ENCODE data around the gene RPS6KA6. TPM values are rescaled to one million over a fixed set of nuclear protein-coding genes. Genes with fewer than 3 reads are reported as not detected.

RPS6KA6 gene
- total RNA-seq, result 1 to 10 TPM in 5 of 8 experiments, under 1 TPM in 3; 0.25 to 8.7 (median 5.6) TPM

- WGBS, 10 experiments, result no CpG with 5 or more reads among the region's 81 CpGs
- in situ Hi-C loops (cut with MboI; ENCODE audit: low pct_unique_long_range_greater_than_20kb in 2 of 9, low sequenced_read_pairs in 9 of 9, unreplicated experiment in 9 of 9), result no loop called here
- ATAC-seq (replicated peaks in 6 of 8), result peak; percentile 62 to 86 (median 79)
- Histone ChIP-seq H3K27ac (peak within 1 kb of the TSS; percentile 81 to 96), H3K4me3 (peak within 1 kb of the TSS; percentile 66 to 99 (median 73)), H3K4me1 (replicated peaks in 1 of 2) (peaks cover 0 to 3% of the 10 kb centered on the region in 2 donors)
These were observed at the start of gene RPS6KA6 for GRCh38 chrX:84187533-84188319. Gene RPS6KA6 (minus strand): TSS chrX:84188199. CDS start chrX:84187899, 300 bp downstream.

- in situ Hi-C loops (cut with MboI; ENCODE audit: low pct_unique_long_range_greater_than_20kb in 2 of 9, low sequenced_read_pairs in 9 of 9, unreplicated experiment in 9 of 9), result no loop called here
- H3K4me3 ChIP-seq, result no peak overlapping the region
- H3K4me1 ChIP-seq (replicated peaks in 1 of 2), result peaks cover 0 to under 1% of the 10 kb centered on the region in 2 donors
- 0 to 59% methylated on average over 1 to 2 of the region's 3 CpGs; no CpG with 5 or more reads in 8 of the 10 experiments for WGBS, 10 experiments
- H3K27ac ChIP-seq, result no peak overlapping the region
- no peak for ATAC-seq (replicated peaks in 6 of 8)
These were observed 36.7 kb upstream of the RPS6KA6 start for GRCh38 chrX:84224741-84225140.

DNA sequence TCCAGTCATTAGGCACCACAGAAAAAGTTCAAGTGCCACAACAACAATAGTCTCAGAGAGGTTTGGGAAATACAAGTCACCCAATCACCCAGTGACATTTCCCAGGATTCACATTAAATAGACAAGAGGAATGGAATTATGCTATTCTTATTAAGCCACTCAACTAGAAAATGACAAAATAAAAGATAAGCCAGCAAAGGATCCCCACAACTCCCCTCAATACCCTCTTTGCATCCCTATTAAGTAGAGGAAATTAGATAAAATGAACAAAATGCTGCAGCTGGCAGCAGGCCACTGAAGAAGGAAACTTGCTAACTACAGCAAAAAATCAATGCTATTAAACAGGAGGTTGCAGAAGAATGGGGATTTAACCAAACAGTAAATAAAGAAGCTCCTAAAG, 35.3 kb upstream of the RPS6KA6 start:
- ATAC-seq (replicated peaks in 6 of 8), result no peak
- Histone ChIP-seq H3K4me1 (replicated peaks in 1 of 2) (peaks cover 0 to 16% of the 10 kb centered on the region in 2 donors), H3K4me3 (no peak overlapping the region), H3K27ac (no peak overlapping the region)
- in situ Hi-C loops (cut with MboI; ENCODE audit: low pct_unique_long_range_greater_than_20kb in 2 of 9, low sequenced_read_pairs in 9 of 9, unreplicated experiment in 9 of 9), result no loop called here

DNA sequence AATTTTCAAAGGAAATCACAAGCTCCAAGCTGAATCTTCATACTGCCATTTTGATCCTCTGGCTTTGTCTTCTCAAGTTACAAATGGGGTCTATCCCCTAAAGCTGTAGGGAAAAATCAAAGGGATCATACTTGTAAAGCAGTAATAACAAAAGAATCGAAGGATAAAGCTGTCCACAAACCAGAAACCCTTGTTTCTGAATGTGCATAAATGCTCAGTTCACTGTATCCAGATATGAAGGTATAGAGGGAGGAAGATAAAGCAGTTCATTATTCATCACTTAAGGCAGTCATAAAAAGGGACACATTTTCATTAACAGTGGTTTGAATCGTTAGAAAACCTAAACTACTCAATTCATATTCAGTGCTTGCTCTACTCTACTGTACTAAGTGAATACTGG, 33.2 kb upstream of the RPS6KA6 start:
- no peak overlapping the region for H3K27ac ChIP-seq
- H3K4me1 ChIP-seq (replicated peaks in 1 of 2), result peaks cover 0 to 20% of the 10 kb centered on the region in 2 donors
- ATAC-seq (replicated peaks in 6 of 8), result no peak
- H3K4me3 ChIP-seq, result no peak overlapping the region
- WGBS, 10 experiments, result 0 to 83% (median 53%) methylated on average over 1 to 2 of the region's 2 CpGs; no CpG with 5 or more reads in 6 of the 10 experiments
- in situ Hi-C loops (cut with MboI; ENCODE audit: low pct_unique_long_range_greater_than_20kb in 2 of 9, low sequenced_read_pairs in 9 of 9, unreplicated experiment in 9 of 9), result no loop called here

DNA sequence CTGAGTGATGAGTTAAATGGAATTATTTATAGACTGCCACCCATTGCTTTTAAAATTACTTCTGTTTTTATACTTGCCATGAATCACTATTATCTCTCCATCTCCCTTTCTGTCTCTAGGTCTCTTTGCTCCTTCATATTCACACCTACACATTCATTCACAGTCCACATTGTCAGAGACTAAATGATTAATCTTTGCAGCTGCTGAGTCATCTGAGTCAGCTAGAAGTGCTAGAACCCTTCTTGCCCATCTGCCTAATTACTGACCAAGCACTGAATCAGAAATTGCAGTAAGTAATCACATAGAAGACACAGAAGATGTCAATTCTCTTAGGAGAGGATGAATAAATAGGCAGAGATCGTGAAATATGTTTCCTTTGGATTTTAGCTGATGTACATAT, 31.6 kb upstream of the RPS6KA6 start:
- Histone ChIP-seq H3K4me1 (replicated peaks in 1 of 2) (peaks cover 0 to 20% of the 10 kb centered on the region in 2 donors), H3K27ac (no peak overlapping the region), H3K4me3 (no peak overlapping the region)
- 0 to 60% (median 33%) methylated on average over 1 of the region's 1 CpG; no CpG with 5 or more reads in 6 of the 10 experiments for WGBS, 10 experiments
- in situ Hi-C loops (cut with MboI; ENCODE audit: low pct_unique_long_range_greater_than_20kb in 2 of 9, low sequenced_read_pairs in 9 of 9, unreplicated experiment in 9 of 9), result no loop called here
- peak in 5 of 8 experiments; percentile 66 to 90 (median 79) for ATAC-seq (replicated peaks in 6 of 8)

DNA sequence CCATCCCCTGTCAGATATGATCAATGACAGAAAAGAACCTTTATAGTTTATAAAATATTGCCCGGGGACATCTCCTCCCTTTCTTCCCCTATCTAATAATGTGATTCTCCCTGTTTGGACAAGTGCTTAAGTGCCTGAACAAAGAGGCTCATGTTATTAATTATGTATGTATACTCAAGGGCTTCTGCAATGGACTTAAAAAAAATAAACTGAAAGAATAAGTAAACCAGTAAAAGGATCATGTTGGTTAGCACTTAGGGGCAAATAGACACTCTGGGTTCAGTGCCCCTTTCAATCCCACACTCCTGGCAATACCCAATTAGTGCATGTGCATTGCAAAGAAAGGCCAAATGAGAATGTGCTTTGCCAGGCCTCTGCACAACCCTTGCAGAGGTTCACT, 30.7 kb upstream of the RPS6KA6 start:
- in situ Hi-C loops (cut with MboI; ENCODE audit: low pct_unique_long_range_greater_than_20kb in 2 of 9, low sequenced_read_pairs in 9 of 9, unreplicated experiment in 9 of 9), result no loop called here
- Histone ChIP-seq H3K4me1 (replicated peaks in 1 of 2) (peaks cover 0 to 20% of the 10 kb centered on the region in 2 donors), H3K27ac (no peak overlapping the region), H3K4me3 (no peak overlapping the region)
- ATAC-seq (replicated peaks in 6 of 8), result no peak
- 60 to 100% (median 60%) methylated on average over 1 of the region's 1 CpG; no CpG with 5 or more reads in 7 of the 10 experiments for WGBS, 10 experiments

DNA sequence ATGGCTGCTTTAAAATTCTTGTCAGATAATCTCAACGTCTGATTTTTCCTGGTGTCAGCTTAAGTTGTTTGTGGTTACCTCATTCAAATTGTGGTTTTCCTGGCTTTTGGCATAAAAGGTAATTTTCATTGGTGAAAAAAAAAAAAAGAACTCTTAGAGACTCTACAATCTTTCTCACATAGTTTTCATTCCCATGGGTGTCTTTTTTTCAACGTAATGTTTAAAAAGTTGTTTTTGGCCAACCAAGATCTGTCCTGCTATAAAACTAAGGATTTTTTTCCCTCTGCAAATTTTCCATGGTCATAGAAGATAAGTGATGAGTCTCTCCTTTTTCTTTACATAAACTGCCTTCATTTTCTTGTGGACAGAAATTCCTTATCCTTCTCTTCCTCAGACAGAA, 28.9 kb upstream of the RPS6KA6 start:
- 16 to 80% (median 47%) methylated on average over 1 to 2 of the region's 2 CpGs; no CpG with 5 or more reads in 3 of the 10 experiments for WGBS, 10 experiments

GRCh38 chrX:84216406-84216805, 28.4 kb upstream of the RPS6KA6 start:
- Histone ChIP-seq H3K4me1 (replicated peaks in 1 of 2) (peaks cover 0 to 20% of the 10 kb centered on the region in 2 donors), H3K4me3 (no peak overlapping the region), H3K27ac (no peak overlapping the region)
- WGBS, 10 experiments, result 20 to 100% (median 83%) methylated on average over 1 to 4 of the region's 5 CpGs; no CpG with 5 or more reads in 3 of the 10 experiments
- no peak for ATAC-seq (replicated peaks in 6 of 8)
- in situ Hi-C loops (cut with MboI; ENCODE audit: low pct_unique_long_range_greater_than_20kb in 2 of 9, low sequenced_read_pairs in 9 of 9, unreplicated experiment in 9 of 9), result no loop called here

More for the DNA sequence above, 28.9 kb upstream of the RPS6KA6 start:
- Histone ChIP-seq H3K27ac (no peak overlapping the region), H3K4me1 (replicated peaks in 1 of 2) (peaks cover 0 to 20% of the 10 kb centered on the region in 2 donors), H3K4me3 (no peak overlapping the region)
- in situ Hi-C loops (cut with MboI; ENCODE audit: low pct_unique_long_range_greater_than_20kb in 2 of 9, low sequenced_read_pairs in 9 of 9, unreplicated experiment in 9 of 9), result no loop called here
- no peak for ATAC-seq (replicated peaks in 6 of 8)

DNA sequence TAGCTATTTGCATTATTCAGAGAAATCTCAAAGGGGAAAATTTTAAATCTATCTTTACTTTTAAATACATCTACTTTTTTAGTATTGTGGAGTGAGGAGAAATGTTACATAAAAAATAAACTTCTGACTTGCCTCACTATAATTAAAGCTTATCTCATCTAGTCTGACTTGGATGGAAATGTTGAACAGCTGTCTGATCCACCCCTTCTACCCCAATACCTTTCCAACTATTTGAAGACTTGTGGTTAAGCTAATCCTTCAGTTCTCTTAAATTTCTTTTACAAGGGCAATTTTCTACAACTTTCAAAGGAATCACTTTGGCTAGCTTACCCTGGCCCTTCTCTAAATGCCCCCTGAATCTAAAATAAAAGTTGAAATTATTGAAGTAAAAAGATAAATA, 17.3 kb upstream of the RPS6KA6 start:
- no peaks in the 10 kb centered on the region for H3K4me1 ChIP-seq (replicated peaks in 1 of 2)
- no peak overlapping the region for H3K4me3 ChIP-seq
- in situ Hi-C loops (cut with MboI; ENCODE audit: low pct_unique_long_range_greater_than_20kb in 2 of 9, low sequenced_read_pairs in 9 of 9, unreplicated experiment in 9 of 9), result no loop called here
- no peak for ATAC-seq (replicated peaks in 6 of 8)
- no peak overlapping the region for H3K27ac ChIP-seq

- Histone ChIP-seq H3K4me1 (replicated peaks in 1 of 2) (no peaks in the 10 kb centered on the region), H3K27ac (no peak overlapping the region), H3K4me3 (no peak overlapping the region)
- in situ Hi-C loops (cut with MboI; ENCODE audit: low pct_unique_long_range_greater_than_20kb in 2 of 9, low sequenced_read_pairs in 9 of 9, unreplicated experiment in 9 of 9), result no loop called here
- WGBS, 10 experiments, result 0 to 100% (median 33%) methylated on average over 1 of the region's 1 CpG; no CpG with 5 or more reads in 5 of the 10 experiments
- no peak for ATAC-seq (replicated peaks in 6 of 8)
These were observed 11.7 kb upstream of the RPS6KA6 start for GRCh38 chrX:84199688-84200087.

- no peak overlapping the region for H3K27ac ChIP-seq
- no peak overlapping the region for H3K4me3 ChIP-seq
- ATAC-seq (replicated peaks in 6 of 8), result no peak
- WGBS, 10 experiments, result 0 to 100% (median 60%) methylated on average over 1 of the region's 1 CpG; no CpG with 5 or more reads in 3 of the 10 experiments
- no peaks in the 10 kb centered on the region for H3K4me1 ChIP-seq (replicated peaks in 1 of 2)
- in situ Hi-C loops (cut with MboI; ENCODE audit: low pct_unique_long_range_greater_than_20kb in 2 of 9, low sequenced_read_pairs in 9 of 9, unreplicated experiment in 9 of 9), result no loop called here
These were observed 9.6 kb upstream of the RPS6KA6 start for GRCh38 chrX:84197550-84197949.

DNA sequence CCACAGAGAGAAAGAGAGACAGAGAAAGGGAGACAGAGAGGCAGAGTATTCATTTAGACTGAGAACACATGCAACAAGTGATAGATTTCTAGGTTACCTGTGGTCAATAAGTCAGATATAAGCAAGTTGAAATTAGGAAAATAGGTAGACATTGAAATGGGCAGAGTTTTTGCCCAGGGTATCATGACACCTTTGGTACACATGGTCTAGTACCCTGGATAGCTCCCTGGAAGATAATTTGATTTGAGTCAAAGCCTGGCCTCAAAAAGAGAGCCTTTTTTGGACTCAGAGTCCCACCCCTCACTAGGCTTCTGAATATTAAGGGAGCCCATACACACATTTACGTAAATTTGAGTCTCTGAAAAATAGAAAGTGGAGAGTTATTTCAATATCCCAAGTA, 4.0 kb upstream of the RPS6KA6 start:
- Histone ChIP-seq H3K4me3 (no peak overlapping the region), H3K27ac (no peak overlapping the region), H3K4me1 (replicated peaks in 1 of 2) (no peaks in the 10 kb centered on the region)
- WGBS, 10 experiments, result 20 to 100% (median 40%) methylated on average over 1 of the region's 1 CpG; no CpG with 5 or more reads in 6 of the 10 experiments
- no peak for ATAC-seq (replicated peaks in 6 of 8)
- in situ Hi-C loops (cut with MboI; ENCODE audit: low pct_unique_long_range_greater_than_20kb in 2 of 9, low sequenced_read_pairs in 9 of 9, unreplicated experiment in 9 of 9), result no loop called here

DNA sequence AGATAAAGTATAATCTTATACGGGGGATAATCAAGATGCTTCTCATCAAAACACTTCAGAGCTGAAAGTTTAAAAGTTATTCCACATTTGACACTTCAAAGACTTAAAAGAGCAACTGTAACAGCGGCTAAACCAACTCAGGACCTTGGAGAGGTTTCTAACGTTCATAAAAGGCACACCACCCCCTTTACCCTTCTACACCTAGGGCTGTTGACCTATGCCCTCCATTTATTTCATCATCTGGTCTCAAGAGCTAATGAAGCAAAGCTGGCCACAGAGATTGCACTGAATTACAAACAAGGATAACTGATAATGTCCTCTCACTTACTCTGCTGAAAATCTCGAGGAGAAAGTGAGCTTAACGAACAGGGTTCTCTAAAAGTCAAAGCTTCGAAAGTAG, 1.1 kb upstream of the RPS6KA6 start:
- peaks cover 0 to 3% of the 10 kb centered on the region in 2 donors for H3K4me1 ChIP-seq (replicated peaks in 1 of 2)
- H3K4me3 ChIP-seq, result no peak overlapping the region
- H3K27ac ChIP-seq, result no peak overlapping the region
- no peak for ATAC-seq (replicated peaks in 6 of 8)
- 17 to 100% (median 33%) methylated on average over 1 to 2 of the region's 6 CpGs; no CpG with 5 or more reads in 5 of the 10 experiments for WGBS, 10 experiments
- in situ Hi-C loops (cut with MboI; ENCODE audit: low pct_unique_long_range_greater_than_20kb in 2 of 9, low sequenced_read_pairs in 9 of 9, unreplicated experiment in 9 of 9), result no loop called here
